ENCODE measurements around the gene KLF2. TPM values are rescaled to one million over a fixed set of nuclear protein-coding genes. Genes with fewer than 3 reads are reported as not detected.
"Not testable (repeated sequence)": the region's sequence is repeated elsewhere in the genome, so short reads cannot be mapped to it uniquely, and the experiment has no call there.

KLF2 gene
- polyA plus RNA-seq, 4 donors, result 19.5 to 32.0 (median 29.0) TPM

GRCh38 chr19:16335226-16335625 is 10.6 kb downstream of the KLF2 start:
- DNase-seq (ENCODE audit: low read depth in 4 of 4, low spot score in 2 of 4), result no peak

- no peak for DNase-seq (ENCODE audit: low read depth in 4 of 4, low spot score in 2 of 4)
Measured at GRCh38 chr19:16336571-16336970, 11.9 kb downstream of the KLF2 start.

GRCh38 chr19:16337809-16338469 is 13.3 kb downstream of the KLF2 start:
- no peak for DNase-seq (ENCODE audit: low read depth in 4 of 4, low spot score in 2 of 4)

DNA sequence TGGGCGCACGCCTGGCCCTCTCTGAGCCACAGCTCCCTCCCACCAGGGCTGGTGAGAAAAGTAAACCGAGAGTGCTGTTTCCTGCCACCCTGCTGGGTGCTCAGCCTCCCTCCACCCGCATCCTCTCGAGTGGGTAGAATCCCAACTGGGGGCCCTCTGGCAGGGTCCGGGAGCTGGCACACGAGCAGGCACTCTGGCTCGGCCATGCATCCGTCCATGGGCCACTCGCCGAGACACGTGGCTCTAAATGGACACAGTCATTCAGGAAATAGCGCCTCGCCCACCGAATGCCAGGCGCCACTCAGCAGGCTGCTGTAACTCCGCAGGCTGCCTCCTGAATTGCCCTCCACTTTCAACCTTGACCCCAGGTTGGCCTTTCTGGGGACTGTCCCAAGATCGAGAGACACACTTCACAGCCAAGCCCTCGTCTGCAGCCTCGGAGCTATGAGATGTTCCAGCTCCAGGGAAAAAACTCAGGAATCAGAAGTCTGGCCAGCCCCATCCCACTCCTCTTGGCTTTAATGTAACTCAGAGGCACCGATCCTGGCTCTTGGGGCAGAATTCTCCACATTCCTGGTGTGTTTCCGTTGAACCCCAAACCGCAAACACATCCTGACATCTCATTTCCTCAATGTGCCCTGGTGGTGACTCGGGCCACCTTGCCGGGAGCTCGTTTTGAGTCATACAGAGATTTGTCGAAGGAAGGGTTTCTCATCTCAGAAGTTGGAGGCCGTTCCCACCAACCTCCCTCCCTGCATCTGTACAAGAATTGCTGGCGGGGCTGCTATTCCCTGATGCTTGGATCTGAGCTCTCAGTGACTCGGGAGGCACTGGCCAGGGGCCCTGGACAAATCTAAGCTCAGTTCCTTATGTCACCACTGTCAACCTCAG is 14.1 kb downstream of the KLF2 start:
- DNase-seq (ENCODE audit: low read depth in 4 of 4, low spot score in 2 of 4), result no peak

DNA sequence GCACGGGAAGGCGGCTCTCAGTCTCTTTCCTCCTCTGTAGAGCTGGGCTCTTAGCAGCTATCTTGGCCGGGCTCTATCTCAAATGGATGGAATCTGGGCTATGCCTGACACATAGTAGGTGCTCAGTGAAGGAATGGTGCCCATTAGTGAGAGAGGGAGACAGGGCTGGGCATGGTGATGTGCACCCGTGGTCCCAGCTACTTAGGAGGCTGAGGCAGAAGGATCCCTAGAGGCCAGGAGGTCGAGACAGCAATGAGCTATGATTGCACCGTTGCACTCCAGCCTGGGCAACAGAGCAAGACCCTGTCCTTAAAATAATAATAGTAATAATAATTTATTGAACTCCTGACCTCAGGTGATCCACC is 14.7 kb downstream of the KLF2 start:
- DNase-seq (ENCODE audit: low read depth in 4 of 4, low spot score in 2 of 4), result no peak

DNA sequence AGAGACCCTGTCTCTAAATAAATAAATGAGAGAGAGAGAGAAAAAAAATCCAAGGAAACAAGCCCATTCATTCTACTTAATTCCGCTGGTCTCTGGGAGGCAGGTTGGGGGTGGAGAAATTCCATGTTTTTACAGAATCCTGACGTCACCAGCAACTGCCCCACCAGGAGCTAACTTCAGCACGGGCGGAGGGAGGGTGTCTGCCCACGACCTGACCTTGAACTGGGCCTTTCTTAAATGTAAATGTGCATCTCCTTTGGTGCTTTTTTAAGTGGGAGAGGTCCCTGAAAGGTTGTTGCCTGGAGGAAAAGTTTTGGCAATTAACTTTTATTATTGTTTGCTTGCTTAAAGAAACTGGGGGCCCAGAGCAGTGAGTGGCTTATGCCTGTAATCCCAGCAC is 15.5 kb downstream of the KLF2 start:
- DNase-seq (ENCODE audit: low read depth in 4 of 4, low spot score in 2 of 4), result no peak

GRCh38 chr19:16340654-16341053 is 16.0 kb downstream of the KLF2 start:
- no peak for DNase-seq (ENCODE audit: low read depth in 4 of 4, low spot score in 2 of 4)

- no peak for DNase-seq (ENCODE audit: low read depth in 4 of 4, low spot score in 2 of 4)
Measured at GRCh38 chr19:16342002-16342715, 17.5 kb downstream of the KLF2 start.

DNA sequence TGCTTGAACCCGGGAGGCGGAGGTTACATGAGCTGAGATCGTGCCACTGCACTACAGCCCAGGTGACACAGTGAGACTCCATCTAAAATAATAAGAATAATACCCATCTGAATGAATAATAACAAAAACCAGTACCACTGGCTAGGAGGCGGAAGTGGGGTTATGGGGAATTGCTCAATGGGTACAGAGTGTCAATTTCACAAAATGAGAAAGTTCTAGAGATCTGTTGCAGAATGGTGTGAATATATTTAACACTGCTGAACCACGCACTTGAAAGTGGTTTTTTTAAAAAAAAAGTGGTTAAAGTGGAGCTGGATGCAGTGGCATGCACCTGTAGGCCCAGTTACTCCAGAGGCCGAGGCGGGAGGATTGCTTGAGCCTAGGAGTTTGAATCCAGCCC is 18.5 kb downstream of the KLF2 start:
- DNase-seq (ENCODE audit: low read depth in 4 of 4, low spot score in 2 of 4), result no peak

GRCh38 chr19:16345457-16345856 is 20.8 kb downstream of the KLF2 start:
- DNase-seq (ENCODE audit: low read depth in 4 of 4, low spot score in 2 of 4), result no peak

DNA sequence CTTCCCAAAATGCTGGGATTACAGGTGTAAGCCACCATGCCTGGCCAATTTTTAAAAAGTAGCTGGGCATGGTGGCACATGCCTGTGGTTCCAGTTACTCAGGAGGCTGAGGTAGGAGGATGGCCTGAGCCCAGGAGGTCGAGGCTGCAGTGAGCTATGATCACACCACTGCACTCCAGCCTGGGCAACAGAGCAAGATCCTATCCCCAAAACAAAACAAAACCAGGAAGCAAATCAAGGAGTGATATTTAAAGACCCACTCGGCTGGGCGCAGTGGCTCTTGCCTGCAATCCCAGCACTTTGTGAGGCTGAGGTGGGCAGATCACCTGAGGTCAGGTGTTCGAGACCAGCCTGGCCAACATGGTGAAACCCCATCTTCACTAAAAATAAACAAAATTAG is 22.5 kb downstream of the KLF2 start:
- DNase-seq (ENCODE audit: low read depth in 4 of 4, low spot score in 2 of 4), result not testable (repeated sequence)

GRCh38 chr19:16347706-16348105 is 23.1 kb downstream of the KLF2 start:
- DNase-seq (ENCODE audit: low read depth in 4 of 4, low spot score in 2 of 4), result no peak

DNA sequence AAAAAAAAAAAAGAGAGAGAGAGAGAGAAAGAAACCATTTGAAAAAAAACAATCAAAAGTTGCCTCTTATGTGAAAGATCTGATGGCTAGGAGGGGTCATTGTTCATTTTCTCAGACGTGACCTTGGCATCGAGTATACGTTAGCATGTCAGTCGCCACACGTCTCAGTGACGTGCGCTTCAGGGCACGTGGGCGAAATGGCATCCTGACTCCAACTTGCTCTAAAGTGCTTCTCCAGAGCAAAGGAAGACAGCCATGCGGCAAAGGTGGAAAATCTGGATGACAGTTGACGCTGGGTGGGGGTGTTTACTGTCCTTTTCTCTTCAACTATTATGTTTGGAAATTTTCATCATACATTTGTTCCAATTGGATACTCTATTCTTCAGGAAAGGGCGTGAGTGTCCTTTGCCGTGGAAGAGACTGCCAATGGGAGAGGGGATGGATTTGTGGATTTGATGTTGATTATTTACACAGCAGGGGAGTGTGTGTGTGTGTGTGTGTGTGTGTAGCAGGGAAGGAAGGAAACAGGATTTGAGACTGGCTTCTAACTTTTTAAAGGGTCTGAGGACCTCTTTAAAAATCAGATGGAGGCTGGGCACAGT is 25.0 kb downstream of the KLF2 start:
- DNase-seq (ENCODE audit: low read depth in 4 of 4, low spot score in 2 of 4), result no peak

DNA sequence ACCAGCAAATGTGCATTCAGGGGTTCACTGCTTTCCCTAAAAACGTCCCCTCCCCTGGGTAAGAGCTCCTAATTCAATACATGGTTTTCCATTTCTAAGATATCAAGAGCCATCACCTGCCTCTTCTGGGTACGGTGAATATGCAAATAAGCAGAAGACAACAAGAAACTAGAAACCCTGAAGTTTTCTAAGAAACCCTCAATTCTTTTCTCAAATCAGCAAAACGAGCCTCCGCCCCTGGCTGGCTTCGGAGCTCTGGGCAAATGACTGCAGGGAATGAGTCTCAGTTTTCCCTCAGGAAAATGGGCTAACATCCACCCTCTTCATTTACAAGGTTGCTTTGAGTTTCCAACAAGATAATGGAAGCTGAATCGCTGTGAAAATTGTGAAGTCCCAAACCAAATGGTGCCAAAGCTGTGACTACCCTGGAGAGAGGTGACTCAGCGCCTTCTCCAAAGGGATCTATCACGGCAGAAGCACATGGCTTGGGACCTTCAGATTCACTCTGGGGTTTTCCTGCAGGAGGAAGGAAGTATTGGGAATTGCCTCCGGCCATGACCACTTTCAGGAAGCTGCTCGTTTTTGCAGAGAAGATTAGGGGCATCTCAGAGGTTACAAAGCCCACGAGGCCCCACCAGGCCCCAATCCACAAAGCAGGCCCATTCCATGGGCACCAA is 26.6 kb downstream of the KLF2 start:
- DNase-seq (ENCODE audit: low read depth in 4 of 4, low spot score in 2 of 4), result no peak

DNA sequence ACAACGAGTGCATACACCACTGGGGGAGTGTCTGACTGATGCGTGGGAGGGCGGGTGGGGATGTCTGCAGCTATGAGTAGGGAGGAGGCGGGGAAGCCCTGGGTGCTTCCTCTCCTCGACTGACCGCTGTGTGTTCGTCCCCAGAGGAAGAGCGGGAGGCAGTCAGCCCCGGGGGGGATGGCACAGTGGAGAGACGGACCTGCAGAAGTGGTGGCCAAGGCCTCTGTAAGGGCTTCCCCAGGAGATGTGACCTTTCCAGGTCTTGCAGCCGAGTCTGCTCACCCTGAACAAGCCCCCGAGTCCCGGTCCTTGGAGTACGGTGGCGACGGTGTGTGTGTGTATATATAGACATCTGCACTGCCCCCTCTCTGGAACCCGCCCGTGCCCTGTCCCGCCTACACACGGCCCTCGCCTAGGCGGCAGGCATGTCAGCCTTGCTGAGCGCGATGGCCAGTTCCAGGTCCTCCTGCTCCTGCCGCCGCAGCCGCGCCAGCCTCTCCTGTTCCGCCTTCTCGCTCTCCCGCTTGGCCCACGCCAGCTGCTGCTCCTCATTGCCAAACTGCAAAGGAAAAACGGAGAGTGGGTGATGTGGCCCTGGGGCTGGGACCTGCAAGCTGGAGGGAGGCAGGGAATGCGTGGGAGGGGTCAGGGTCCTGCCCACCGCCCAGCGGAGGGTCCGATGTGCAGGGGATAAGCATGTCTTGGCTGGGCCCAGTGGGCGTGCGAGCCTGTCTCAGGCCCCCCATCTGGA is 30.8 kb downstream of the KLF2 start:
- DNase-seq (ENCODE audit: low read depth in 4 of 4, low spot score in 2 of 4), result no peak

DNA sequence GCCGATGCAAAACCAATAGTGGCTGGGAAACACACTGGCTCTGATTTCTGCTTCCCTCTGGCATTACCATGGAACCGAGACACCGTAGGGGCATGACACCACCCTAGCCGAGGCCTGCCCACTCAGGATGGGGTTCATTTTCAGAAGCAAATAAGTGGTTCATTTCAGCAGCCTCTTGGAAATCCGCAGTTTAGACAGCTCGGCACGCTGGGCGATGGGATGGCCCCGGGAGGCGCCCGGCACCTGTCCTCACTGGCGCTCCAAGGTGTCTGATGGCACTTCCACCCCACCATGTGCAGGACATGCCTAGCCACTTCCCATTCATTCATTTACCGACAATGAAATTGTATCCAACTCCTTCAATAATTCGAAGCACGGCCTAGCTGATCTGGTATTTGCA is 33.8 kb downstream of the KLF2 start:
- no peak for DNase-seq (ENCODE audit: low read depth in 4 of 4, low spot score in 2 of 4)

DNA sequence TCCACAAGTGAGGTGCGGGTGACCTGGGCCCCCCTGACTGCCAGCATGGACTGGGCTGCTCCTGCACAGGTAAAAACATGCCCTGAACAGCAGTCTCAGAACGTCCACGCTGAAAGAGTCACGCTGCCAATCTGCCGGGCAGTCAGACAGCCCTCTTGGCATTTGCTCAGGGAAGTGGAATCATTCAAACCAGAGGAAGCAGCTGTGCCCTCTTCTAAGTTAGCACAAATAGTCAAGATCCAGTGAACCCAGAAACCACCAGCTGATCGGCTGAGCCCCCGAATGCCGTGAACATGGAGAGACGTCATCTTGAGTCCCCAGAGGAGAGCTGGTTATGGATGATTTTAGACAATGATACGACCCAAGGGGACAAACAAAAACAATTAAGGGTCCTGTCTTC is 34.4 kb downstream of the KLF2 start:
- no peak for DNase-seq (ENCODE audit: low read depth in 4 of 4, low spot score in 2 of 4)

- DNase-seq (ENCODE audit: low read depth in 4 of 4, low spot score in 2 of 4), result no peak
Measured at GRCh38 chr19:16359964-16360363, 35.3 kb downstream of the KLF2 start.

- no peak for DNase-seq (ENCODE audit: low read depth in 4 of 4, low spot score in 2 of 4)
Measured at GRCh38 chr19:16360738-16361137, 36.1 kb downstream of the KLF2 start.

DNA sequence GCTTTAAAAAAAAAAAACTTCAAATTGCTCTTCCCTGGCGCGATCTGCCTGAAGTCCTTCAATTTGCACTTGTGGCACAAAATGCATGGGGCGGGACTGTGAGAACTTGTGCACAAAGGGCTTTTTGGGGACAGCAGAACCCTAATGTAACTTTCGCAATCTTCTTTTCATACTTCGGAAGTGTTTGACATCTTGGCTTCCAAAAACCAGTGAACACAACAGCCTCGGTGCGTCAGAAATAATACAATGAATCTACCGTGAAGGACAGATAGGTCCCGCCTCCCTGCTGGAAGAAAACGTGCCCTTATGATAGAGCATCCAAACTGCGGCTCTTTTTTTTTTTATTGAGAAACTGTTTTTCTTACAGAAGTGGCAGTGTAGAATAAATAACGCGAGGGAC is 36.6 kb downstream of the KLF2 start:
- no peak for DNase-seq (ENCODE audit: low read depth in 4 of 4, low spot score in 2 of 4)

Data from left renal cortex interstitium (tissue), 4 donors.